Mucosa of gallbladder (tissue), 1 donor: Measurements from ENCODE around the gene CFAP300. TPM values are rescaled to one million over a fixed set of nuclear protein-coding genes. Genes with fewer than 3 reads are reported as not detected.
A peak's percentile ranks its signal among the peaks of the same experiment; 100 is the strongest.

Experiments
- DNase-seq: peaks from one replicate; pipeline ENCODE4 v3.0.0-alpha.2; 2020; ENCODE audit warnings: low spot score
- total RNA-seq: library from RNA; stranded (reverse); gene quantifications from one replicate; pipeline ENCODE4 v1.2.1, GENCODE V29; 2021
- donor health status: DM: no; HTN: no; CAD: no.

Gene CFAP300
- total RNA-seq: 7.1 TPM

- DNase-seq: peak; percentile 88
Measured at GRCh38 chr11:102047305-102047924, at the start of gene CFAP300. TSS of gene CFAP300 (plus strand) at chr11:102047437. CDS start at chr11:102047471, 34 bp downstream.

- no peak for DNase-seq
Measured at GRCh38 chr11:102001657-102002338, 45.4 kb upstream of the CFAP300 start.

DNA sequence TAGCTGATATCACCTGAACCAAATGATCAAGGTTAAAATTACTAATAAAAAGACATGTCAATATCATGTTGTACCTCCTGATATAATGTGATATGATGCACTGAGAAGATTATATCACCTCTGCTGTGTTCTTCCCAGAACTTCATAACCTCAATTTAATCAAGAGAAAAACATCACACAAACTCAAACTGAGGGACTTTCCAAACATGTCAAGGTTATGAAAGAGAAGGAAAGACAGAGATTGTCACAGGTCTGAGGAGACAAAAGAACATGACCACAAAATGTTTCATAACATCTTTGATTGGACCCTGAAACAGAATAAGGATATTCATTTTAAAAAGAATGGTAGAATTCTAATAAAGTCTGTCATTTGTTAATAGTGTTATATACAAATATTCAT, 43.0 kb upstream of the CFAP300 start:
- no peak for DNase-seq

- no peak for DNase-seq
Measured at GRCh38 chr11:102005306-102005705, 41.9 kb upstream of the CFAP300 start.

GRCh38 chr11:102006835-102007566, 40.2 kb upstream of the CFAP300 start:
- DNase-seq: peak; percentile 37

- DNase-seq: peak; percentile 58
Measured at GRCh38 chr11:102007567-102008437, 39.4 kb upstream of the CFAP300 start.

DNA sequence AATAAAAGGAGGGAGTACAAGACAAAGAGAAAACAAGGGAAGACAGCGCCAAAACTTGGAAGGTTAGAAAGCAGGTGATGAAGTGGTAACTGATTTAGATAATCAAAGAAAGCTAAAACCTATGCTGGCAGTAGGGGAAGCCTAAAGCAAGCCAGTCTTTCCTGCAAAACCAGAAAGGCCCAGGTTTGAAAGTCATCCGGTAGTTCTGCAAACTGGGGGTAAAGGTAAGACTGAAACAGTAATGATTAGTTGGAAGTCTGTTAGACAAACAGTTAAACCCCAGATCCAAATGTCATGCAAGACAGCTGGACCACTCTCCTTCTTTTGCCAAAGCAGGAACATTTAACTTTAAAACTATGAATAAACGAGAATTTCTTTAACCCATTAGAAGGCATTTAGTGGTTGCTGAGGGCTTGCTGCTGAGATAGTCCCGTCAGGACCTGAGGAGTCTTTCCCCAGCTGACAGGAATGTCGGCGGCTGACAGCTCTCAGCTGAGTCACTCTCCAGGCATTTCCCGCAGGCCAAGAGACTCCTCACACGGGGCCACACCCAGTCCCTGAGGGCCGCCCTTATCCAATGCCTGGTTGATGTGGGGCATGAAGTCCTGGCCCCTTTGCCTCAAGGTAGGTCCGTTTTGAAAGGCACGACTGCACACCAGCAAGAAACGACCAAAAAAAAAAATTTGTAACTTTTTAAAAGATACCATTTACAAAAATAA, 36.3 kb upstream of the CFAP300 start:
- DNase-seq: peak; percentile 78

- no peak for DNase-seq
Measured at GRCh38 chr11:102012946-102013345, 34.3 kb upstream of the CFAP300 start.

GRCh38 chr11:102014756-102015155, 32.5 kb upstream of the CFAP300 start:
- DNase-seq: no peak

GRCh38 chr11:102017026-102017425, 30.2 kb upstream of the CFAP300 start:
- no peak for DNase-seq

- no peak for DNase-seq
Measured at GRCh38 chr11:102026217-102026616, 21.0 kb upstream of the CFAP300 start.

DNA sequence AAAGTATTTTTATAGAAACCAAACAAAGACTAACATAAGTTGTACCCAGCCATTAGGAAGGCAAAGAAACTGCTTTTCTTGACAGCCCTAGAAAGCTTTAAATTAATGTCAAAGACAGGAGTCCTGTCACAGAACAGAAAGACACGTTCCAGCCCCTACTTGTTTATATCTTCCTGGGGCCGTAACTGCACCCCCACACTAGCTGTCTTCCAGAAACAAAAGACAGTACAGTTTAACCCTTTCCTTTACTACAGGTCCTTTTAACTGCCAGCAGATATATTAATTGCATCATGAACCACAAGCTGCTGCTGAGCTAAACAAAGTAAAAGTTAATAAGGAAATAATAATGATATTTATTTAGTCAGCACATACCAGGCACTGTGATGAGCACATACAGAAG, 20.3 kb upstream of the CFAP300 start:
- no peak for DNase-seq

- no peak for DNase-seq
Measured at GRCh38 chr11:102036757-102037156, 10.5 kb upstream of the CFAP300 start.

DNA sequence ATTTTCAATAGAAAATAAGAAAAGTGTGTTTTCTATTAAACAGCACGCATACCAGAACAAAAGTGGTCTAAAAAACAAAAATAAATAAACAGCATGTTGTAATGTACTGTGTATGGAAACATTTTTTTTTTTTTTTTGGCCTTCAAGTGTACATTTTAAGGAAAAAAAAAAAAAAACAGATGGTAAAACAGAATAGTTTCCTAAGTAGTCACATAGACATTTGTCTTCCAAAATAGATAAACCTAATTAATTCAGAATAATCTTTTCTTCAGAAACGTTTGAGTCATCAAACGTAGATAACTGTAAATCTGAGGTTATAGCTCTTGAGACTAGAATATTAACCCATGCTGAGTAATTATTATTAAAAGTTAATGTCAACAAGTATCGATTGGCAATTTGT, 396 bp upstream of the CFAP300 start:
- DNase-seq: no peak

GRCh38 chr11:102050927-102051575, 3.8 kb downstream of the CFAP300 start:
- DNase-seq: no peak

GRCh38 chr11:102061276-102061675, 14.0 kb downstream of the CFAP300 start:
- no peak for DNase-seq

- DNase-seq: no peak
Measured at GRCh38 chr11:102062106-102062505, 14.9 kb downstream of the CFAP300 start.

GRCh38 chr11:102064316-102064715, 17.1 kb downstream of the CFAP300 start:
- DNase-seq: no peak

DNA sequence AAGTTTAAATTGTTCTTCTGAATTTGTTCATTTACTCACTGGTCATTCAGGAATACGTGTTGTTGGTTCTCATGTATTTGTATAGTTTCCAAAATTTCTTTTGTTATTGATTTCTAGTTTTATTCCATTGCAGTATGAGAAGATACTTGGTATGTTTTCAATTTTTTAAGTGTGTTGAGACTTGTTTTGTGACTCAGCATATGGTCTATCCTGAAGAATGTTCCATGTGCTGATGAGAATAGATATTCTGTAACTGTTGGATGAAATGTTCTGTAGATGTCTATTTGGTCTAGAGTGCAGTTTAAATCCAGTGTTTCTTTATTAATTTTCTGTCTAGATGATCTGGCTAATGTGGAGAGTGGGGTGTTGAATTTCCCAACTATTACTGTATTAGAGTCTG, 23.5 kb downstream of the CFAP300 start:
- no peak for DNase-seq
